OCI-LY7 (cell line): Measurements from ENCODE around the gene SLCO2B1.

ENCODE experiments used
- EZH2phosphoT487 ChIP-seq: fragments of 200-600 bp; sonication (generic); IDR thresholded peaks from 2 replicates; pipeline ENCODE4 v1.6.1; 2018; ENCODE audit warnings: low read depth, borderline replicate concordance, mild to moderate bottlenecking, mixed run types, antibody characterized with exemption, low read length, moderate library complexity, mixed read lengths
- TF ChIP-seq, protein P1 (sequence below): fragments of 200-600 bp; sonication (generic); conservative IDR thresholded peaks from 2 replicates; pipeline ENCODE4 v1.5.1; 2014; ENCODE audit warnings: mild to moderate bottlenecking, antibody characterized with exemption, low read length, moderate library complexity, mixed read lengths

DNA sequence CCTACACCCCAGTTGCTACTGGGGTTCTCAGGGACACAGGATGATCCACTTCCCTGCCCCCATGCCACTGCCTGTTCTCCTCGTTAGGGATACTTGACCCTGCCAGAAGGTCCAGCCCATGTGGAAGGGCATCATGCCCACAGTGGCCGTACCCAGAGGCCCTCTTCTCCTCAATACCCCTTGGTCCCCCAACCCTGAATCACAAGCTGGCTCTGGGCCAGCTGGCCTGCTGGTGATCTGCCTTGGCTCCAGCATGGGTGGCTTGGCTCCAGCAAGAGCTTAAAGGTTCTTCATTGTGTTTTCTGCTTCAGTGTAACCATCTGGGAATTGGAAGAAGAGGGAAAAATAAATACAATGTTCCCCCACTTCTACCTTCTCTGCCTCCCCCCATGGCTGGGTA lies 78.6 kb downstream of the SLCO2B1 start:
- TF ChIP-seq, protein P1, sequence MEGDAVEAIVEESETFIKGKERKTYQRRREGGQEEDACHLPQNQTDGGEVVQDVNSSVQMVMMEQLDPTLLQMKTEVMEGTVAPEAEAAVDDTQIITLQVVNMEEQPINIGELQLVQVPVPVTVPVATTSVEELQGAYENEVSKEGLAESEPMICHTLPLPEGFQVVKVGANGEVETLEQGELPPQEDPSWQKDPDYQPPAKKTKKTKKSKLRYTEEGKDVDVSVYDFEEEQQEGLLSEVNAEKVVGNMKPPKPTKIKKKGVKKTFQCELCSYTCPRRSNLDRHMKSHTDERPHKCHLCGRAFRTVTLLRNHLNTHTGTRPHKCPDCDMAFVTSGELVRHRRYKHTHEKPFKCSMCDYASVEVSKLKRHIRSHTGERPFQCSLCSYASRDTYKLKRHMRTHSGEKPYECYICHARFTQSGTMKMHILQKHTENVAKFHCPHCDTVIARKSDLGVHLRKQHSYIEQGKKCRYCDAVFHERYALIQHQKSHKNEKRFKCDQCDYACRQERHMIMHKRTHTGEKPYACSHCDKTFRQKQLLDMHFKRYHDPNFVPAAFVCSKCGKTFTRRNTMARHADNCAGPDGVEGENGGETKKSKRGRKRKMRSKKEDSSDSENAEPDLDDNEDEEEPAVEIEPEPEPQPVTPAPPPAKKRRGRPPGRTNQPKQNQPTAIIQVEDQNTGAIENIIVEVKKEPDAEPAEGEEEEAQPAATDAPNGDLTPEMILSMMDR = no peak
- TF ChIP-seq EZH2phosphoT487 = no peak
